ENCODE measurements around the gene PLSCR5. TPM values are rescaled to one million over a fixed set of nuclear protein-coding genes. Genes with fewer than 3 reads are reported as not detected.
A peak's percentile ranks its signal among the peaks of the same experiment; 100 is the strongest.

Gene PLSCR5, protein sequence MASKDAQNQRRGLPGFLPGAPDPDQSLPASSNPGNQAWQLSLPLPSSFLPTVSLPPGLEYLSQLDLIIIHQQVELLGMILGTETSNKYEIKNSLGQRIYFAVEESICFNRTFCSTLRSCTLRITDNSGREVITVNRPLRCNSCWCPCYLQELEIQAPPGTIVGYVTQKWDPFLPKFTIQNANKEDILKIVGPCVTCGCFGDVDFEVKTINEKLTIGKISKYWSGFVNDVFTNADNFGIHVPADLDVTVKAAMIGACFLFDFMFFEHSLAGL
- total RNA-seq: not detected

DNA sequence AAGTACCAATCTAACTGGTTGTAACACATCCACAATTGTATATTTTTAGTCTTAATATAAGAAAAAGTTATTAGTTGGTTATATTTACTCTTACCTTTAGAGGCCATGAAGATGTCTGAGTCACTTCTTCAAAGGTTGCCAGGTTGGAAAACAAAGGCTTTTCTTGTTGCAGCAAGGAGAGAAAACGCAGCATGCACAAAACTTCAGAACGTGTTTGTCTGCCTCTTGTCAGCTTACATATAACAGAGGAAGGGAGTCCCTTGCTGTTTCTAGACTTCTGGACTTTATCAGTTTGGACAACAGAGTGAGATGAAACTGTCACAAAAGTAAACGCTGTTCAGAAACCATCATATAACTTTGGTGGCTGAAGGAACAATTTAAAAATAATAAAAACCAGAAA, at the start of gene PLSCR5:
Gene PLSCR5, minus strand, starts transcription at position 241 of the 400 bp plus-strand sequence. Its CDS starts 134 bp downstream, at position 107.
- H3K36me3 Mint-ChIP-seq: no peaks in the 10 kb centered on the region
- no peak within 1 kb of the TSS for H3K27ac Mint-ChIP-seq
- no peaks in the 10 kb centered on the region for H3K4me1 Mint-ChIP-seq
- POLR2A ChIA-PET: no interaction called here
- ATAC-seq (ENCODE audit: low read depth): no peak
- H3K4me3 Mint-ChIP-seq: no peak within 1 kb of the TSS
- peaks cover 38% of the 10 kb centered on the region for H3K27me3 Mint-ChIP-seq
- DNase-seq: no peak
- H3K9me3 Mint-ChIP-seq: no peaks in the 10 kb centered on the region

DNA sequence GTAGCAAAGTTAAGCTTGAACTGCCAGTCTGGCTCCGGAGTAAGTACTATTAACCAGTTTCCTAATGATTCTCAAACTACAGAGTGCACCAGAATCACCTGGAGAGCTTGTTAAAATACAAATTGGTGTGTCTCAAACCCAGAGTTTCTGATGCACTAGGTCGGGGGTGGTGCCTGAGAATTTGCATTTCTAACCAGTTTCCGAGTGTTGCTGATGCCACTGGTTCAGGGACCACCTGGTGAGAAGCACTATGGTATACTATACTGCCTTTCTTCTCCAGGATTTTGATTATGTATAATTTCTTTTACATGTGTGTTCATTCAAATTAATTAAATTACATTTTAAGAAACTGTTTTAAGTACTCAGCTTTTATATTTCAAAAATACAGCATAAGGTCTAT, 48.8 kb upstream of the PLSCR5 start:
- ATAC-seq (ENCODE audit: low read depth) (no peak), DNase-seq (no peak)
- H3K36me3 Mint-ChIP-seq: no peaks in the 10 kb centered on the region
- H3K27me3 Mint-ChIP-seq: peaks cover 3% of the 10 kb centered on the region
- no peak overlapping the region for H3K27ac Mint-ChIP-seq
- H3K4me3 Mint-ChIP-seq: no peak overlapping the region
- POLR2A ChIA-PET: no interaction called here
- H3K4me1 Mint-ChIP-seq: no peaks in the 10 kb centered on the region
- no peaks in the 10 kb centered on the region for H3K9me3 Mint-ChIP-seq

DNA sequence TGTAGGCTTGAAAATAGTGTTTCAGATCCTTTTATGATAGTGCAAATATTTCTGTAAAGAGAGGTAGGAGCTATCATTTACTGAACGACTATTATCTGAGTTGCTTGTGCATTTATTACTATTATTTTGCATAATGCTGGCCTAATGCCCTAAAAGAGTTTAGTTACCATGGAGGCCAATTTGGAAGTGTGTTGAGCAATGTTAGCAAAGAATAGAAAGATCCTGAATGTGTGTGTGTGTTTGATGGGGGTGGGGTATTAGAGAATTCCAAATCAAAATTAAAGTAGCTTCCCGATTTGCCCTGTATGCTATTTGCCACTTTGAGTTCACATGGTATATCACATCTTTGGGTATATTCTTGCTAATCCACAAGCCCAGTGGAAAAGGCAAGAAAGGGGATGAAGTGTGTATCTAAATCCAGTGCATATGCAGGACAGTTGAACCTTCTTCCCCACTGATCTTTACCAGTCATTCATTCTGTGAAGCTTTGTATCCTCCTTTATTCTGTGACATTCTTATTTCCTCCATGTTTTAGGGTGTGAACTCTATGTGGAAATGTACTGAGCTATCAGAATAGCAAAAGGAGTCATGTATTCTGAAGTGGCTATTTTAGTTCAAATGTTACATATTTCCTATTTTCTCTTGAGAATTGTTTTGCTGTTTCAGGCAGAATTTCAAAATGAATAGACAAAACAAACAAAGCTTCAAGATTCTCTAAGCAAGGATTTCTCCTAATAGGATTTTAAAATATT, 45.7 kb upstream of the PLSCR5 start:
- H3K36me3 Mint-ChIP-seq: no peaks in the 10 kb centered on the region
- POLR2A ChIA-PET: no interaction called here
- no peak overlapping the region for H3K27ac Mint-ChIP-seq
- no peak overlapping the region for H3K4me3 Mint-ChIP-seq
- ATAC-seq (ENCODE audit: low read depth) (no peak), DNase-seq (no peak)
- H3K4me1 Mint-ChIP-seq: no peaks in the 10 kb centered on the region
- H3K27me3 Mint-ChIP-seq: peaks cover 5% of the 10 kb centered on the region
- H3K9me3 Mint-ChIP-seq: no peaks in the 10 kb centered on the region

DNA sequence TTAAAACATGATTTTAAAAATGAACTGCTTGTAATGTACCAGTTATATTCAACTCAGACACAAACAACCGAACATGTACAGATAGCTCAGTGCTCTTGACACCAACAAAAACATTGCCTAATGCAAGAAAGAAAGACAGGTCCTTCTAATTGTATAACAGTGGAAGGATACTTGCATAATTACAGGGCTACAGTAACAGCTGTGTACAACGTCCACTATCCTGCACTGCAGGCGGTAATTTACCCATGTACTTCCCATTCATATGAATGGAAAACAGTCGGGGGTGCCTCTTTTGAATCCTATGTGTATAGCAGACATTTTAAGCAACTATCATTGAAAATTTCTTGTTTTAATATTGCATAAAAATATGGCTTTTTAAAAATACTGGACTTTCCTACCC, 41.1 kb upstream of the PLSCR5 start:
- no peaks in the 10 kb centered on the region for H3K9me3 Mint-ChIP-seq
- DNase-seq (no peak), ATAC-seq (ENCODE audit: low read depth) (no peak)
- no peaks in the 10 kb centered on the region for H3K4me1 Mint-ChIP-seq
- no peak overlapping the region for H3K4me3 Mint-ChIP-seq
- H3K36me3 Mint-ChIP-seq: no peaks in the 10 kb centered on the region
- peaks cover 2% of the 10 kb centered on the region for H3K27me3 Mint-ChIP-seq
- POLR2A ChIA-PET: no interaction called here
- no peak overlapping the region for H3K27ac Mint-ChIP-seq

DNA sequence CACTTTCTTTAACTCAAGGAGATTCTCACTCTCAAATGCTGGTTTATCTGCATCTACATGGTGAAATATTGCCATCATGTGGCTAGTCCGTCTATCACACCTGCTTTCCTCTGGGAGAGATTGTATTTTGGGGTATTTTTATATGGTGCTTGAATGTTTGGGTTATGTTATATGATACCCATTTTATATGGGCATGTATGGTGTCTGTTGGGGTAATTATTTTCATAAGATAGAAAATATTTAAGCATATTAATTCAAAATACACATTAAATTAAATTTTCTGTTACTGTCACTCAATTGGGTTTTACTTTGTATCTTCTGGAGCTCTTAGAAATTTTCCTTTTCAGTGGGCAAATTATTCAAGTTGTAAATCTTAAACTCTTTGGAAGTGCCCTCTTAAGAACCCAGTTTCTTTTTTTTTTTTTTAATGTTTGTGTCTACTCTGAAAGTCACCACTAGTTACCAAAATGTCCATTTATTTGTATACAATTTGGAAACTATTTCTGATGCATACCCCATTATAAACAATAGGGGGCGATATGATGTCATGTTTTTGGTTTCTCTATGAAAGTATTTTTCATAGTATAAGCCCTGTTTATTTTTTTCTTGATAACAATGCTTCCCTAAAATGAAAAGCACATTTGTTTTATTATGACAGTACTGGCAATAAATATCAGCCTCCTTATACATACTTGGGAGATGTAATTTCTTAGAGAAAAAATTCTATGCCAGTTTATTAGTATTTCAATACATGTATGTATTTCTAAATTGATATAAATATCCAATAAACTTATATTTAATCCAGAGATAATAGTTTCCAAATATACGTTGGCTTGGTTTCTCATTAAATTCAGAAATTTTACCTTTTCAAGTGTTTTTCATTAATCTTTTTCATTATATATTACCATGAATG, 36.1 kb upstream of the PLSCR5 start:
- POLR2A ChIA-PET: interaction anchor here (0.6 to 1.7 kb wide), 2 partner anchors 39 to 1521 kb away, joined by 3 to 4 read pairs; no protein-coding TSS in a partner anchor
- no peak for DNase-seq

DNA sequence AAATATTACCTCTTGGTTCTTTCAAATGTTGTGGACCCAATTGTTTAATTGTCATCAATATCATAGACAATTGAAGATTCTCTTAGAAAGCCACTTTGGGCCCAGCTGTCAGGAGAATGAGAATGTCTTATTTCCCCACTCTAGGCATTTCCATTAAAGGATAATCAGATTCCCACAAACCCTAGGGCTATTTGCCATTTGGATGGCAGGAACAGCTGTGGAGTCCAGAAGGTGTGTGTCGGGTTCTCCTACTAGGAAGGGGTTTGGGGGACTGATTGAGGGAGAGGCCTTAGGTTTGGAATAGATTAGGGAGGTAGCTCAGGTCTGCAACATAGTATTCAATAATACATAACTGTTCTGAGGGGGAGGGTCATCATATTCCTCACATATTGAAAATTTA, 35.2 kb upstream of the PLSCR5 start:
- no peaks in the 10 kb centered on the region for H3K4me1 Mint-ChIP-seq
- H3K9me3 Mint-ChIP-seq: no peaks in the 10 kb centered on the region
- no peak overlapping the region for H3K4me3 Mint-ChIP-seq
- no peaks in the 10 kb centered on the region for H3K27me3 Mint-ChIP-seq
- H3K36me3 Mint-ChIP-seq: no peaks in the 10 kb centered on the region
- POLR2A ChIA-PET: interaction anchor here (1.7 kb wide), 1 partner anchor 38 kb away, joined by 3 read pairs; no protein-coding TSS in a partner anchor
- H3K27ac Mint-ChIP-seq: no peak overlapping the region
- no peak for DNase-seq
- no peak for ATAC-seq (ENCODE audit: low read depth)

More for the DNA sequence above, 36.1 kb upstream of the PLSCR5 start:
- Mint-ChIP-seq H3K4me3 (no peak overlapping the region), H3K9me3 (no peaks in the 10 kb centered on the region), H3K27ac (no peak overlapping the region), H3K4me1 (no peaks in the 10 kb centered on the region), H3K36me3 (no peaks in the 10 kb centered on the region), H3K27me3 (no peaks in the 10 kb centered on the region)
- no peak for ATAC-seq (ENCODE audit: low read depth)

DNA sequence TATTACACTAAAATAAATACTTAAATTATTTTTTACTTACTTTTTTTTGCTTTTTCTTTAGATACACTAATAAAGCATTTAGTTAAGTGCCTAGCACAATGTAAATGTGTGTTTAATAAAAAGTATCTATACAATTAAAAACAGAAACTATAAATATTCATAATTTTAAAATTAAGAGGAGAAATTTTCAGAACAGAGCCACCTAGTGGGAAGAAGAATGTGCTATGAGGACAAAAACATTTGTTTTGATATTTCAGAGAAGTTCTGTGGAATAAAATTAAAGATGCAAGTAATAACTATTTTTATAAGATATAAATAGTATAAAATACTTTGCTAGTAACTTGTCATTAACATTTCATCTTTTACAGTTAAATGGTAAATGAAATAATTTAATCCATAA, 33.6 kb upstream of the PLSCR5 start:
- DNase-seq (no peak), ATAC-seq (ENCODE audit: low read depth) (no peak)
- Mint-ChIP-seq H3K9me3 (no peaks in the 10 kb centered on the region), H3K27ac (no peak overlapping the region), H3K27me3 (no peaks in the 10 kb centered on the region), H3K36me3 (no peaks in the 10 kb centered on the region), H3K4me1 (no peaks in the 10 kb centered on the region), H3K4me3 (no peak overlapping the region)
- POLR2A ChIA-PET: no interaction called here

DNA sequence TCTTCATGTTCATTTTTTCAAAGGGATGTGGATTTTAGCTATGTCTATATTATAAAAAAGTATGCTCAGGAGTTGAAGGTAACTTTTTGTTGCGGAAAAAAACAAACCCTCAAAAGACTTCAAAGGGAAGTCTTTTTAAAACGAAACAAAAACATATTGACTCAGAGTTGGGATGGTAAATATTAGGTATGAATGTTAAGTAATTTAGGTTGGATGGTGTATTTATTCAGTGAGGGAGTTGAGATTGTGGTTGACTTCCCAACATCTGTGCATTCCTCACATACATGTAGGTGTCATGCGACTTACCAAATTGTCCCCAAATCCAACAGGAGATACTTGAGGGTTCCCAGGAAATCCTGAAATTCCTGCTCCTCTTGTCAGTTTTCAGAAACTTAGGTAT, 32.7 kb upstream of the PLSCR5 start:
- no peak overlapping the region for H3K4me3 Mint-ChIP-seq
- POLR2A ChIA-PET: no interaction called here
- H3K36me3 Mint-ChIP-seq: no peaks in the 10 kb centered on the region
- no peak overlapping the region for H3K27ac Mint-ChIP-seq
- peaks cover 8% of the 10 kb centered on the region for H3K27me3 Mint-ChIP-seq
- no peaks in the 10 kb centered on the region for H3K4me1 Mint-ChIP-seq
- H3K9me3 Mint-ChIP-seq: no peaks in the 10 kb centered on the region
- ATAC-seq (ENCODE audit: low read depth): no peak
- DNase-seq: no peak

DNA sequence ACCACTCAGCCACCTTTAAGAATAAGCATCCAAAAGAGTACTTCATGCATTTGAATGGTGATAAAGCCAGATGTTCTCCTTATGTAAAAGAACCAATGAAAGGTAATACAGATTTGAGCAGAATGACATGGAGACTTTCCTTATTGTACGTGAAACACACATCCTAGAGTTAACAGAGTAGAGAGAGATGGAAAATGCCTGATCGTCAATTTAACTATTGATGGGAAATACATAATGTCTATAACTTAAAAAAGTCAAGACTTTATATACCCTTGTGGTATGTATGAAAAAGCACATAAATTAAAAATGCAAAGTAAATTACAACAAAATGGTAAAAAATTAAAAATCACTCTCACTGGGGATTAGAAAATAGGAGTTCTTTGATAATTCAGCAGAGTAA, 31.7 kb upstream of the PLSCR5 start:
- Mint-ChIP-seq H3K9me3 (no peaks in the 10 kb centered on the region), H3K36me3 (no peaks in the 10 kb centered on the region), H3K27ac (no peak overlapping the region), H3K4me3 (no peak overlapping the region), H3K4me1 (no peaks in the 10 kb centered on the region), H3K27me3 (peaks cover 12% of the 10 kb centered on the region)
- DNase-seq (no peak), ATAC-seq (ENCODE audit: low read depth) (no peak)
- POLR2A ChIA-PET: no interaction called here

DNA sequence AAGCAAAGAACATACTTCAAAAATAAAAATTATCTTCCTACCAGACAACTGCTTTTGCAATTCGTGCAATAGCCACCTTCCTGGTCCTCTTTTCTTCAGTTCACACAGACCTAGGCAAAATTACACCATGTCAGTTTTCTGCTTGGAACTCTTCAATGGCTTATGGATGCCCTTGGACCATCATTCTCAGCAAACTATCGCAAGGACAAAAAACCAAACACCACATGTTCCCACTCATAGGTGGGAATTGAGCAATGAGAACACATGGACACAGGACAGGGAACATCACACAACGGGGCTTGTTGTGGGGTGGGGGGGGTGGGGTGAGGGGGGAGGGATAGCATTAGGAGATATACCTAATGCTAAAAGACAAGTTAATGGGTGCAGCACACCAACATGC, 29.2 kb upstream of the PLSCR5 start:
- Mint-ChIP-seq H3K9me3 (no peaks in the 10 kb centered on the region), H3K36me3 (no peaks in the 10 kb centered on the region), H3K27me3 (peaks cover 12% of the 10 kb centered on the region), H3K27ac (no peak overlapping the region), H3K4me1 (no peaks in the 10 kb centered on the region), H3K4me3 (no peak overlapping the region)
- POLR2A ChIA-PET: no interaction called here
- ATAC-seq (ENCODE audit: low read depth) (no peak), DNase-seq (no peak)

DNA sequence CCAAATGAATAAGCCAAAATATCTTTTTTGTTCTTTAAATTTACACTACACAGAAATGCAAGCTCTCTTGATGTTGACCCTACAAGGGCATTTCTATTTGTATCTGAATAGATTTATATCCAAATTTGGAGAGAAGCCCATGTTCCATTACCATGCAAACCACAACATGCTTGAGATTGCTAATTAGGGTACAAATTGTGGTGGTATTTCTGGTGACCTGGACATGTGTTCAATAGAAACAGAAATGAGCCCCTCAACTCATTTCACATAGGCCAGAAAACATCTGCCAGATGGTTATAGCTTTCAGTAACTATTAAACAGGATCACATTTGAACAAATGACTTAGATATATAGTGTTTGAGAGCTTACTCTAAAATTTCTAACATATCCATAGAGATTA, 23.5 kb upstream of the PLSCR5 start:
- Mint-ChIP-seq H3K4me3 (no peak overlapping the region), H3K36me3 (no peaks in the 10 kb centered on the region), H3K27ac (no peak overlapping the region), H3K4me1 (peaks cover 5% of the 10 kb centered on the region), H3K27me3 (peaks cover 11% of the 10 kb centered on the region), H3K9me3 (no peaks in the 10 kb centered on the region)
- POLR2A ChIA-PET: no interaction called here
- ATAC-seq (ENCODE audit: low read depth) (no peak), DNase-seq (no peak)

DNA sequence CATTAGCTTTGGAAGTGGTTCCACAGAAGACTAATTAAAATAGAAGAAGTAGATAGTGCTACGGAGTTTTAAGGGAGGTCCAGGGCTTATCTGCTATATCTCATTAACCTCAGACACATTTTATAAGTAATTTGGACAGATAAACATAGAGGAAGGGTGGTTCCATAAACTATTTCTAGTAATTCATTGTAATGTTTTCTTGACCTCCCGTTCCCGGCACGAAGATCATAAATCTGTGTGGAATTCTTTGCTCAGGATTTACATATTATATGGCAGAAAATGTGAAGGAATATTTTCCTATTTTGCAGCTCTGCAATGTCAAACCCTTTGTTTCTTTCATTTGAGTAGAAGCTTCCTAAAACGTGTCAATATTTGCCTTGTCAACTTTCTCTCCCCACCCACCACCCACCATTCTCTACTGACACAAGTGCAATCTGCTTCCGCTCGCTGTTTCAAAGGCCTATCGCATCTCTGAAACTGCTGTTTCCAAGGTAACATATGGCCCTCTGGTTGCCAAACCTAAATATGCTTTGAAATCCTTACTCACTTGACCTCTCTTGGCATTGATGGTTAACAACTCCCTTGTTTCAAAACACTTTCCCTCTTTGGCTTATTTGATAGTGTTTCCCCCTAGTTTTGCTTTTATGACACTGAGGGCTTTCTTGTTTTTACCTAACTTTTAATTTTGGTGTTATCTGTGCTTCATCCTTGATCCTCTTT, 21.4 kb upstream of the PLSCR5 start:
- H3K4me1 Mint-ChIP-seq: peaks cover 5% of the 10 kb centered on the region
- H3K27me3 Mint-ChIP-seq: no peaks in the 10 kb centered on the region
- DNase-seq (no peak), ATAC-seq (ENCODE audit: low read depth) (no peak)
- POLR2A ChIA-PET: no interaction called here
- no peak overlapping the region for H3K4me3 Mint-ChIP-seq
- no peaks in the 10 kb centered on the region for H3K9me3 Mint-ChIP-seq
- no peaks in the 10 kb centered on the region for H3K36me3 Mint-ChIP-seq
- no peak overlapping the region for H3K27ac Mint-ChIP-seq

DNA sequence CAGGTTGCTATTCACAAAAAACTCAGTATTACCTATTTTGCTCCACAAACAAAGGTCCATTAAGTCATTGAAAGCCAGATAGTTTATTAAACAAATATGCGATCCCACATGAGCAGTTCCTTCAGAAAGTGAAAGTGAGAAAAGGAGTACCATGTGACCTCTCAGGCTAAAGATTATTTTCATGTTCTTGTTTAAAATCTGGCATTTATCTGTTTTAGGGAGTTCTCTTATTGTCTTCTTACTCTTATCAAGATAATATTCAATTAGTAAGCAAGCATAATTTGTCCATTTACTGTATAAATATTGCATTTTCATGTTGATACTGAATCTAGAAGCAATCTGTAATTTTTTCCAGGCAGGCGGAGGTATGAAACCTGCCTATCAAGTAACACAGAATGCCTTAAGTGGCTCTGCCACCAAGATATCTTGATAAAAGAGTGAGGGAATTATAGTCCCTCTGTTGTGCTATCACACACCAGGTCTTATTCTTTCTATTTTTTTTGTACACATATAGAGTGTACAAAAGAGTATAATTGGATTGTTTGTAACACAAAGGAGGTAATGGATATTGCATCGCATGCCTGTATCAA, 20.1 kb upstream of the PLSCR5 start:
- no peak for DNase-seq
- no peaks in the 10 kb centered on the region for H3K36me3 Mint-ChIP-seq
- POLR2A ChIA-PET: no interaction called here
- H3K27ac Mint-ChIP-seq: no peak overlapping the region
- H3K4me3 Mint-ChIP-seq: peak overlapping the region; percentile 68
- peaks cover 5% of the 10 kb centered on the region for H3K4me1 Mint-ChIP-seq
- peaks cover under 1% of the 10 kb centered on the region for H3K27me3 Mint-ChIP-seq
- ATAC-seq (ENCODE audit: low read depth): peak; percentile 36
- no peaks in the 10 kb centered on the region for H3K9me3 Mint-ChIP-seq

Measured in activated naive CD8-positive, alpha-beta T cell treated with anti-CD3 and anti-CD28 coated beads, Interleukin-2, amount 10 ng/mL, durations not matched to agents 7 days and 5 days (primary cell).